SU-DHL-6 (cell line): ENCODE measurements around the gene PBRM1.

Source experiments
- CTCF ChIP-seq: fragments of 200-600 bp; sonication (generic); IDR thresholded peaks from one replicate; pipeline ENCODE4 v1.5.1; 2017; ENCODE audit warnings: antibody characterized with exemption, mild to moderate bottlenecking, low read length, moderate library complexity; ENCODE audit not compliant: insufficient read depth, poor library complexity, severe bottlenecking
- EZH2phosphoT487 ChIP-seq: fragments of 200-600 bp; sonication (generic), shearing (Covaris generic); conservative IDR thresholded peaks from 2 replicates; pipeline ENCODE4 v1.6.1; 2018; ENCODE audit warnings: mild to moderate bottlenecking, antibody characterized with exemption, low read length, moderate library complexity, mixed read lengths

GRCh38 chr3:52671676-52672075, 14.0 kb downstream of the PBRM1 start:
- TF ChIP-seq CTCF (no peak), EZH2phosphoT487 (no peak)
